ENCODE data around the gene SPOCK3.
"Not testable (repeated sequence)": the region's sequence is repeated elsewhere in the genome, so short reads cannot be mapped to it uniquely, and the experiment has no call there.

Gene SPOCK3

GRCh38 chr4:166816890-166817289 is 417.4 kb downstream of the SPOCK3 start:
- H3K4me1 ChIP-seq (ENCODE audit: control insufficient read depth, insufficient read depth, low read length): no peaks in the 10 kb centered on the region
- H3K27me3 ChIP-seq (ENCODE audit: control insufficient read depth, insufficient read depth, low read length): no peaks in the 10 kb centered on the region
- H3K9ac ChIP-seq (ENCODE audit: low read depth, low read length): no peak overlapping the region
- H3K36me3 ChIP-seq (ENCODE audit: insufficient read depth, low read length): no peaks in the 10 kb centered on the region
- no peak overlapping the region for H3K4me3 ChIP-seq (ENCODE audit: low read length)
- H3K4me2 ChIP-seq (ENCODE audit: low read length): no peak overlapping the region
- H3K9me3 ChIP-seq (replicated peaks; ENCODE audit: low read length): peaks cover 2% of the 10 kb centered on the region

GRCh38 chr4:166808380-166808779 is 425.9 kb downstream of the SPOCK3 start:
- H3K4me3 ChIP-seq (ENCODE audit: low read length): no peak overlapping the region
- H3K4me2 ChIP-seq (ENCODE audit: low read length): no peak overlapping the region
- H3K9ac ChIP-seq (ENCODE audit: low read depth, low read length): no peak overlapping the region
- H3K27me3 ChIP-seq (ENCODE audit: control insufficient read depth, insufficient read depth, low read length): no peaks in the 10 kb centered on the region
- H3K4me1 ChIP-seq (ENCODE audit: control insufficient read depth, insufficient read depth, low read length): no peaks in the 10 kb centered on the region
- no peaks in the 10 kb centered on the region for H3K36me3 ChIP-seq (ENCODE audit: insufficient read depth, low read length)
- no peaks in the 10 kb centered on the region for H3K9me3 ChIP-seq (replicated peaks; ENCODE audit: low read length)

- H3K4me3 ChIP-seq (ENCODE audit: low read length): no peak overlapping the region
- no peaks in the 10 kb centered on the region for H3K9me3 ChIP-seq (replicated peaks; ENCODE audit: low read length)
- H3K9ac ChIP-seq (ENCODE audit: low read depth, low read length): no peak overlapping the region
- no peaks in the 10 kb centered on the region for H3K27me3 ChIP-seq (ENCODE audit: control insufficient read depth, insufficient read depth, low read length)
- H3K36me3 ChIP-seq (ENCODE audit: insufficient read depth, low read length): no peaks in the 10 kb centered on the region
- no peak overlapping the region for H3K4me2 ChIP-seq (ENCODE audit: low read length)
- no peaks in the 10 kb centered on the region for H3K4me1 ChIP-seq (ENCODE audit: control insufficient read depth, insufficient read depth, low read length)
These were observed 431.9 kb downstream of the SPOCK3 start for GRCh38 chr4:166802346-166802745.

GRCh38 chr4:166798126-166798525 is 436.2 kb downstream of the SPOCK3 start:
- H3K4me1 ChIP-seq (ENCODE audit: control insufficient read depth, insufficient read depth, low read length): no peaks in the 10 kb centered on the region
- no peaks in the 10 kb centered on the region for H3K27me3 ChIP-seq (ENCODE audit: control insufficient read depth, insufficient read depth, low read length)
- H3K4me3 ChIP-seq (ENCODE audit: low read length): no peak overlapping the region
- peaks cover 3% of the 10 kb centered on the region for H3K9me3 ChIP-seq (replicated peaks; ENCODE audit: low read length)
- H3K4me2 ChIP-seq (ENCODE audit: low read length): no peak overlapping the region
- no peaks in the 10 kb centered on the region for H3K36me3 ChIP-seq (ENCODE audit: insufficient read depth, low read length)
- H3K9ac ChIP-seq (ENCODE audit: low read depth, low read length): no peak overlapping the region

- Histone ChIP-seq H3K9ac (ENCODE audit: low read depth, low read length) (no peak overlapping the region), H3K4me2 (ENCODE audit: low read length) (no peak overlapping the region), H3K27me3 (ENCODE audit: control insufficient read depth, insufficient read depth, low read length) (no peaks in the 10 kb centered on the region), H3K9me3 (replicated peaks; ENCODE audit: low read length) (no peaks in the 10 kb centered on the region), H3K4me1 (ENCODE audit: control insufficient read depth, insufficient read depth, low read length) (no peaks in the 10 kb centered on the region), H3K36me3 (ENCODE audit: insufficient read depth, low read length) (no peaks in the 10 kb centered on the region), H3K4me3 (ENCODE audit: low read length) (no peak overlapping the region)
These were observed 456.5 kb downstream of the SPOCK3 start for GRCh38 chr4:166777760-166778159.

- Histone ChIP-seq H3K36me3 (ENCODE audit: insufficient read depth, low read length) (no peaks in the 10 kb centered on the region), H3K9ac (ENCODE audit: low read depth, low read length) (no peak overlapping the region), H3K4me1 (ENCODE audit: control insufficient read depth, insufficient read depth, low read length) (no peaks in the 10 kb centered on the region), H3K9me3 (replicated peaks; ENCODE audit: low read length) (no peaks in the 10 kb centered on the region), H3K27me3 (ENCODE audit: control insufficient read depth, insufficient read depth, low read length) (no peaks in the 10 kb centered on the region), H3K4me2 (ENCODE audit: low read length) (no peak overlapping the region), H3K4me3 (ENCODE audit: low read length) (no peak overlapping the region)
These were observed 471.3 kb downstream of the SPOCK3 start for GRCh38 chr4:166763018-166763417.

GRCh38 chr4:166741742-166742141 is 492.6 kb downstream of the SPOCK3 start:
- H3K9ac ChIP-seq (ENCODE audit: low read depth, low read length): no peak overlapping the region
- H3K4me1 ChIP-seq (ENCODE audit: control insufficient read depth, insufficient read depth, low read length): no peaks in the 10 kb centered on the region
- H3K4me3 ChIP-seq (ENCODE audit: low read length): no peak overlapping the region
- no peaks in the 10 kb centered on the region for H3K36me3 ChIP-seq (ENCODE audit: insufficient read depth, low read length)
- no peaks in the 10 kb centered on the region for H3K27me3 ChIP-seq (ENCODE audit: control insufficient read depth, insufficient read depth, low read length)
- no peaks in the 10 kb centered on the region for H3K9me3 ChIP-seq (replicated peaks; ENCODE audit: low read length)
- no peak overlapping the region for H3K4me2 ChIP-seq (ENCODE audit: low read length)

- H3K36me3 ChIP-seq (ENCODE audit: insufficient read depth, low read length); H3K9me3 ChIP-seq (replicated peaks; ENCODE audit: low read length); H3K4me2 ChIP-seq (ENCODE audit: low read length); H3K4me1 ChIP-seq (ENCODE audit: control insufficient read depth, insufficient read depth, low read length); H3K9ac ChIP-seq (ENCODE audit: low read depth, low read length); H3K27me3 ChIP-seq (ENCODE audit: control insufficient read depth, insufficient read depth, low read length); H3K4me3 ChIP-seq (ENCODE audit: low read length): not testable (repeated sequence)
These were observed 495.1 kb downstream of the SPOCK3 start for GRCh38 chr4:166739215-166739614.

GRCh38 chr4:166737430-166737829 is 496.9 kb downstream of the SPOCK3 start:
- Histone ChIP-seq H3K36me3 (ENCODE audit: insufficient read depth, low read length) (no peaks in the 10 kb centered on the region), H3K4me3 (ENCODE audit: low read length) (no peak overlapping the region), H3K27me3 (ENCODE audit: control insufficient read depth, insufficient read depth, low read length) (no peaks in the 10 kb centered on the region), H3K9me3 (replicated peaks; ENCODE audit: low read length) (no peaks in the 10 kb centered on the region), H3K4me2 (ENCODE audit: low read length) (no peak overlapping the region), H3K4me1 (ENCODE audit: control insufficient read depth, insufficient read depth, low read length) (no peaks in the 10 kb centered on the region), H3K9ac (ENCODE audit: low read depth, low read length) (no peak overlapping the region)

- Histone ChIP-seq H3K4me1 (ENCODE audit: control insufficient read depth, insufficient read depth, low read length) (no peaks in the 10 kb centered on the region), H3K4me2 (ENCODE audit: low read length) (no peak overlapping the region)
These were observed 498.7 kb downstream of the SPOCK3 start for GRCh38 chr4:166735553-166735952.

GRCh38 chr4:166734797-166735196 is 499.5 kb downstream of the SPOCK3 start:
- H3K9me3 ChIP-seq (replicated peaks; ENCODE audit: low read length): no peaks in the 10 kb centered on the region
- H3K27me3 ChIP-seq (ENCODE audit: control insufficient read depth, insufficient read depth, low read length): no peaks in the 10 kb centered on the region
- H3K4me2 ChIP-seq (ENCODE audit: low read length): no peak overlapping the region
- H3K36me3 ChIP-seq (ENCODE audit: insufficient read depth, low read length): no peaks in the 10 kb centered on the region
- no peak overlapping the region for H3K4me3 ChIP-seq (ENCODE audit: low read length)
- H3K4me1 ChIP-seq (ENCODE audit: control insufficient read depth, insufficient read depth, low read length): no peaks in the 10 kb centered on the region
- H3K9ac ChIP-seq (ENCODE audit: low read depth, low read length): no peak overlapping the region

More at GRCh38 chr4:166735553-166735952, 498.7 kb downstream of the SPOCK3 start:
- Histone ChIP-seq H3K27me3 (ENCODE audit: control insufficient read depth, insufficient read depth, low read length) (no peaks in the 10 kb centered on the region), H3K9ac (ENCODE audit: low read depth, low read length) (no peak overlapping the region), H3K36me3 (ENCODE audit: insufficient read depth, low read length) (no peaks in the 10 kb centered on the region), H3K4me3 (ENCODE audit: low read length) (no peak overlapping the region), H3K9me3 (replicated peaks; ENCODE audit: low read length) (no peaks in the 10 kb centered on the region)

GRCh38 chr4:166733686-166734085 is 500.6 kb downstream of the SPOCK3 start:
- H3K4me2 ChIP-seq (ENCODE audit: low read length): no peak overlapping the region
- no peaks in the 10 kb centered on the region for H3K27me3 ChIP-seq (ENCODE audit: control insufficient read depth, insufficient read depth, low read length)
- no peaks in the 10 kb centered on the region for H3K36me3 ChIP-seq (ENCODE audit: insufficient read depth, low read length)
- no peak overlapping the region for H3K4me3 ChIP-seq (ENCODE audit: low read length)
- no peak overlapping the region for H3K9ac ChIP-seq (ENCODE audit: low read depth, low read length)
- no peaks in the 10 kb centered on the region for H3K4me1 ChIP-seq (ENCODE audit: control insufficient read depth, insufficient read depth, low read length)
- H3K9me3 ChIP-seq (replicated peaks; ENCODE audit: low read length): no peaks in the 10 kb centered on the region

Measured in skeletal muscle satellite cell (primary cell).